ENCODE results near the gene GPR89A. TPM values are rescaled to one million over a fixed set of nuclear protein-coding genes. Genes with fewer than 3 reads are reported as not detected.
"Not testable (repeated sequence)": the region's sequence is repeated elsewhere in the genome, so short reads cannot be mapped to it uniquely, and the experiment has no call there.

The GPR89A gene
- total and polyA plus RNA-seq, 2 experiments from 2014 or later: 68.5 to 81.1 TPM

DNA sequence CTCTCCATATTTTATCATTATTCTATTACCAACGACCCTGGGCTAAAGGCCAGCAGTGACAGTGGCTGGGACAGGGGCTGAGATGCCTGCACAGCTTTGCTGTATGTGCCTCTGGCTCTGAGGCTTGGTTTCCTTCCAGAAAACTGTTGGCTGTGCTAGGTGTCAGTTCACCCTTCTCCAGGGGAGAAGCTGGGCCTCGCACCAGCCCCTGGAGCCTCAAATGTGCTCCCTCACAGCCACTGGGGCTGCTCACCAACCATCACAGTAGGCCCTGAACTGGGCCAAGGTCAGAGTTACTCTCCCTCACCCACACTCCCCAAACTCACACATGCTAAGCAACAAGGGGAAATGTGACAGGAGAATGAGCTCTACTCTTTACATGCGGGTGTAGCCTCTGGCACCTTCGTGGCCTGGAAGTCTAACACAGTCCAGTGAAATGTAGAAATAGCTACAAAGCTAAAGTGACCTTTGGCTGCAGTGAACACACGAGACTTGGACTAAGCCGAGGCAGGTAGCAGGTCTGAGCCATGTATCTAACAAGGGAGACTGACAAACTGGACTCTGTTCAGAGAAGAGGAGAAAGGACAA lies 106.8 kb downstream of the GPR89A start:
- H4K20me1 ChIP-seq (replicated peaks; ENCODE audit: insufficient read depth): no peaks in the 10 kb centered on the region
- H3K27ac Mint-ChIP-seq: no peak overlapping the region
- H3F3A ChIP-seq (replicated peaks; ENCODE audit: low read depth): no peaks in the 10 kb centered on the region
- no peak overlapping the region for H3K4me3 ChIP-seq
- no peaks in the 10 kb centered on the region for H3K36me3 Mint-ChIP-seq (ENCODE audit: low read depth)
- H3K4me3 Mint-ChIP-seq: no peak overlapping the region
- H3K9me2 ChIP-seq (ENCODE audit: insufficient read depth): no peaks in the 10 kb centered on the region
- no peaks in the 10 kb centered on the region; the same call in 2 of the 3 replicates for H3K9me3 Mint-ChIP-seq
- ATAC-seq (no peak), DNase-seq (ENCODE audit: low spot score) (no peak)
- no peak overlapping the region for H2AFZ ChIP-seq
- no peaks in the 10 kb centered on the region for H3K27me3 Mint-ChIP-seq (ENCODE audit: insufficient read depth, low read depth, poor library complexity)
- H3K36me3 ChIP-seq (ENCODE audit: insufficient read depth): no peaks in the 10 kb centered on the region
- H3K4me1 ChIP-seq (ENCODE audit: insufficient read depth): no peaks in the 10 kb centered on the region
- H3K4me2 ChIP-seq: no peak overlapping the region
- peaks cover 4% of the 10 kb centered on the region for H3K4me1 Mint-ChIP-seq
- TF ChIP-seq, protein P1, sequence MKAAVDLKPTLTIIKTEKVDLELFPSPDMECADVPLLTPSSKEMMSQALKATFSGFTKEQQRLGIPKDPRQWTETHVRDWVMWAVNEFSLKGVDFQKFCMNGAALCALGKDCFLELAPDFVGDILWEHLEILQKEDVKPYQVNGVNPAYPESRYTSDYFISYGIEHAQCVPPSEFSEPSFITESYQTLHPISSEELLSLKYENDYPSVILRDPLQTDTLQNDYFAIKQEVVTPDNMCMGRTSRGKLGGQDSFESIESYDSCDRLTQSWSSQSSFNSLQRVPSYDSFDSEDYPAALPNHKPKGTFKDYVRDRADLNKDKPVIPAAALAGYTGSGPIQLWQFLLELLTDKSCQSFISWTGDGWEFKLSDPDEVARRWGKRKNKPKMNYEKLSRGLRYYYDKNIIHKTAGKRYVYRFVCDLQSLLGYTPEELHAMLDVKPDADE (IDR thresholded peaks at IDR 0.05): no peak
- TF ChIP-seq, protein P2, sequence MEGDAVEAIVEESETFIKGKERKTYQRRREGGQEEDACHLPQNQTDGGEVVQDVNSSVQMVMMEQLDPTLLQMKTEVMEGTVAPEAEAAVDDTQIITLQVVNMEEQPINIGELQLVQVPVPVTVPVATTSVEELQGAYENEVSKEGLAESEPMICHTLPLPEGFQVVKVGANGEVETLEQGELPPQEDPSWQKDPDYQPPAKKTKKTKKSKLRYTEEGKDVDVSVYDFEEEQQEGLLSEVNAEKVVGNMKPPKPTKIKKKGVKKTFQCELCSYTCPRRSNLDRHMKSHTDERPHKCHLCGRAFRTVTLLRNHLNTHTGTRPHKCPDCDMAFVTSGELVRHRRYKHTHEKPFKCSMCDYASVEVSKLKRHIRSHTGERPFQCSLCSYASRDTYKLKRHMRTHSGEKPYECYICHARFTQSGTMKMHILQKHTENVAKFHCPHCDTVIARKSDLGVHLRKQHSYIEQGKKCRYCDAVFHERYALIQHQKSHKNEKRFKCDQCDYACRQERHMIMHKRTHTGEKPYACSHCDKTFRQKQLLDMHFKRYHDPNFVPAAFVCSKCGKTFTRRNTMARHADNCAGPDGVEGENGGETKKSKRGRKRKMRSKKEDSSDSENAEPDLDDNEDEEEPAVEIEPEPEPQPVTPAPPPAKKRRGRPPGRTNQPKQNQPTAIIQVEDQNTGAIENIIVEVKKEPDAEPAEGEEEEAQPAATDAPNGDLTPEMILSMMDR (conservative IDR thresholded peaks at IDR 0.05; ENCODE audit: low read depth in 2 of 2): no peak
- H3K27me3 ChIP-seq (ENCODE audit: insufficient read depth): peaks cover 5% of the 10 kb centered on the region; the same call in 1 of the 2 replicates
- H3K79me2 ChIP-seq (replicated peaks; ENCODE audit: insufficient read depth): no peaks in the 10 kb centered on the region
- no peak overlapping the region for H3K27ac ChIP-seq (ENCODE audit: low read depth)

DNA sequence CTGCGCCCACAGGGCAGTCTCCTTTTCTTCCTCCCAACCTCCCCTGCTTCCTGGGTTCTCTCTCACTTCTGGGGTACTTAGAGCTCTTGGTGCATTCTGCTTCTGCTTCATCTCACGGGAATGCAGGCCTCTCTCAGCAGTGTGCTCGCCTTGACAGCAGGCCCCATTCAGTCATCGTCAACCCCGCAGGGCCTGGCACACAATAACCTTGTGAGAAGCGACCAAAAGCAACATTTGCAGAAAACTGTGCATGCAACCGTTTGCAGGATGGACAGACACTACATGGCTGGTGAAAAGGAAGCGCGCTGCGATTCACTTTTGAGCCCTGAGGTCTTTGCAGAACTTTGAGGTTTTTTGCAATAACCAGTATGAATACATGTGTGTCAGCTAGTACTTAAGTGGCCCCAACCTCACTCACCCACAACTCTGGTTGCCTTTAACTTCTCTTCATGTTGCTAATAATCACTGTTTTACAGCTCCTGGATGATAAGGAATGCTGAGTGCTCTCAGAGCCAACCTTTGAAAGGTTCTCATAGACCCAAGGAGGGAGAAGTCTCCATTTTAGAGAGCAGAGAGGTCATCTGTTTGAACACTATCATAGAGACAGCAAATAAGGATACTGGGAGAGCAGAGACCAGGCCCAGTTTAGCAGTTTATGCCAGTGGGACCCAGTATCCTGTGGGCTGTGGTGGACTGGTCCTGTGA lies 109.0 kb downstream of the GPR89A start:
- H3K4me1 ChIP-seq (ENCODE audit: insufficient read depth): peaks cover 4% of the 10 kb centered on the region; the same call in 1 of the 2 replicates
- H3K4me2 ChIP-seq: no peak overlapping the region
- H4K20me1 ChIP-seq (replicated peaks; ENCODE audit: insufficient read depth): no peaks in the 10 kb centered on the region
- H3K4me3 ChIP-seq: no peak overlapping the region
- DNase-seq (ENCODE audit: low spot score) (no peak), ATAC-seq (no peak)
- no peak overlapping the region for H3K27ac Mint-ChIP-seq
- no peak overlapping the region for H3K27ac ChIP-seq (ENCODE audit: low read depth)
- no peaks in the 10 kb centered on the region for H3K9me2 ChIP-seq (ENCODE audit: insufficient read depth)
- H3F3A ChIP-seq (replicated peaks; ENCODE audit: low read depth): no peaks in the 10 kb centered on the region
- 0 out of 2 replicates have a peak overlapping the region, but pooled peaks have one; percentile 59 for H2AFZ ChIP-seq
- H3K36me3 Mint-ChIP-seq (ENCODE audit: low read depth): no peaks in the 10 kb centered on the region
- H3K36me3 ChIP-seq (ENCODE audit: insufficient read depth): no peaks in the 10 kb centered on the region
- peaks cover 5% of the 10 kb centered on the region for H3K27me3 Mint-ChIP-seq (ENCODE audit: insufficient read depth, low read depth, poor library complexity)
- H3K9me3 Mint-ChIP-seq: no peaks in the 10 kb centered on the region; the same call in 2 of the 3 replicates
- peaks cover 4% of the 10 kb centered on the region for H3K4me1 Mint-ChIP-seq
- peaks cover 17% of the 10 kb centered on the region for H3K27me3 ChIP-seq (ENCODE audit: insufficient read depth)
- H3K4me3 Mint-ChIP-seq: no peak overlapping the region
- no peaks in the 10 kb centered on the region for H3K79me2 ChIP-seq (replicated peaks; ENCODE audit: insufficient read depth)
- TF ChIP-seq ZNF331 (CRISPR knock-in tag; IDR thresholded peaks at IDR 0.05; ENCODE audit: low read depth) (no peak), CREB1 (CRISPR knock-in tag; IDR thresholded peaks at IDR 0.05; ENCODE audit: low read depth) (no peak), POLR2AphosphoS5 (IDR thresholded peaks at IDR 0.05; ENCODE audit: low read depth) (no peak)

DNA sequence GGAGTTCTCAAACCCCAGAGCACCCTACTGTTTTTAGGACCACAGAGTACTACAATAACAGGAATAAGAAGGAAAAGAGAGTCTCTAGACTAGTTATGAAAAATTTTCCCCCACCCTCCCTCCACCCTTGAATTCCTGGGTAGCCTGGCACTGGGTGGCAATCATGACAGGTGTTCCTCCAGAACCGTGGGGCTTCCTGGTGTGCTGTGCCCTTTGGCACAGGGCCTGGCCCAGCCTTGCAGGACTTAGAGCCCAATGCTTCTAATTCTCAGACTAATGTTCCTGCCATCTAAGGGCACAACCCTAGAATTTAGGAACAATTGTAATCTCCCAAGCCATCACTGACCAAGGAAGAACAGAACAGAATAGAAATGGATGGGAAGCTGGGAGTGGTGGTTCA lies 110.0 kb downstream of the GPR89A start:
- TF ChIP-seq STAT1 (IDR thresholded peaks at IDR 0.05; ENCODE audit: unreplicated experiment): no peak
- TF ChIP-seq, protein P2 (conservative IDR thresholded peaks at IDR 0.05; ENCODE audit: low read depth in 2 of 2): no peak
- TF ChIP-seq CREB1 (CRISPR knock-in tag; IDR thresholded peaks at IDR 0.05; ENCODE audit: low read depth): no peak
- TF ChIP-seq ZNF114 (CRISPR knock-in tag; IDR thresholded peaks at IDR 0.05): no peak
- no peak for TF ChIP-seq POLR2AphosphoS5 (IDR thresholded peaks at IDR 0.05; ENCODE audit: low read depth)
- no peak for TF ChIP-seq EZH2 (IDR thresholded peaks at IDR 0.05; ENCODE audit: low read depth, unreplicated experiment)
- no peaks in the 10 kb centered on the region for H3K36me3 Mint-ChIP-seq (ENCODE audit: low read depth)
- ATAC-seq (no peak), DNase-seq (ENCODE audit: low spot score) (no peak)
- no peak overlapping the region for H3K4me3 Mint-ChIP-seq
- Histone ChIP-seq H3K27ac (ENCODE audit: low read depth) (no peak overlapping the region), H3K4me3 (no peak overlapping the region), H3K27me3 (ENCODE audit: insufficient read depth) (peaks cover 17% of the 10 kb centered on the region), H3K4me1 (ENCODE audit: insufficient read depth) (peaks cover 4% of the 10 kb centered on the region; the same call in 1 of the 2 replicates), H2AFZ (no peak overlapping the region), H4K20me1 (replicated peaks; ENCODE audit: insufficient read depth) (no peaks in the 10 kb centered on the region), H3F3A (replicated peaks; ENCODE audit: low read depth) (no peaks in the 10 kb centered on the region), H3K36me3 (ENCODE audit: insufficient read depth) (no peaks in the 10 kb centered on the region), H3K4me2 (no peak overlapping the region), H3K9me2 (ENCODE audit: insufficient read depth) (no peaks in the 10 kb centered on the region), H3K79me2 (replicated peaks; ENCODE audit: insufficient read depth) (no peaks in the 10 kb centered on the region)
- H3K4me1 Mint-ChIP-seq: peaks cover 4% of the 10 kb centered on the region
- H3K27me3 Mint-ChIP-seq (ENCODE audit: insufficient read depth, low read depth, poor library complexity): peaks cover 5% of the 10 kb centered on the region
- no peak overlapping the region for H3K27ac Mint-ChIP-seq
- no peaks in the 10 kb centered on the region; the same call in 2 of the 3 replicates for H3K9me3 Mint-ChIP-seq

DNA sequence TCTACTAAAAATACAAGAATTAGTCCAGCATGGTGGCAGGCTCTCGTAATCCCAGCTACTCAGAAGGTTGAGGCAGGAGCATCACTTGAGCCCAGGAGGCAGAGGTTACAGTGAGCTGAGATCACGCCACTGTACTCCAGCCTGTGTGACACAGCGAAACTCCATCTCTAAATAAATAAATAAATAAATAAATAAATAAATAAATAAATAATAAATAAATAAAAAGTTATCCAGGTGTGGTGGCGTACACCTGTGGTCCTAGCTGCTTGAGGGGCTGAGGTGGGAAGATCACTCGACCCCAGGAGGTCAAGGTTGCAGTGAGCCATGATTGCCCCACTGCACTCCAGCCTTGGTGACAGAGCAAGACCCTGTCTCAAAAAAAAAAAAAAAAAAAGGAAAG lies 110.7 kb downstream of the GPR89A start:
- not testable (repeated sequence) for ATAC-seq, H3K4me3 Mint-ChIP-seq, H3K9me3 Mint-ChIP-seq

More for the DNA sequence above, 110.7 kb downstream of the GPR89A start:
- not testable (repeated sequence) for H3F3A ChIP-seq (replicated peaks; ENCODE audit: low read depth); H3K36me3 ChIP-seq (ENCODE audit: insufficient read depth); H3K4me3 ChIP-seq; H4K20me1 ChIP-seq (replicated peaks; ENCODE audit: insufficient read depth); H3K27ac Mint-ChIP-seq; H3K27ac ChIP-seq (ENCODE audit: low read depth); H3K4me2 ChIP-seq; H3K9me2 ChIP-seq (ENCODE audit: insufficient read depth); DNase-seq (ENCODE audit: low spot score); H2AFZ ChIP-seq; H3K27me3 Mint-ChIP-seq (ENCODE audit: insufficient read depth, low read depth, poor library complexity); H3K79me2 ChIP-seq (replicated peaks; ENCODE audit: insufficient read depth); H3K4me1 Mint-ChIP-seq; H3K36me3 Mint-ChIP-seq (ENCODE audit: low read depth); H3K4me1 ChIP-seq (ENCODE audit: insufficient read depth)
- peaks cover 17% of the 10 kb centered on the region for H3K27me3 ChIP-seq (ENCODE audit: insufficient read depth)

All from GM23338 (cell line).